VCaP (cell line): Measurements from ENCODE around the gene LANCL3.
"Not testable (repeated sequence)": the region's sequence is repeated elsewhere in the genome, so short reads cannot be mapped to it uniquely, and the experiment has no call there.

Source experiments
- H3K27ac ChIP-seq: fragments of 450-650 bp; 2 replicates; pipeline ENCODE4 v1.5.1; 2017
- TF ChIP-seq, protein P1 (sequence below): fragments of 450-650 bp; conservative IDR thresholded peaks from 2 replicates; pipeline ENCODE4 v1.5.1; 2017; ENCODE audit warnings: mild to moderate bottlenecking, moderate library complexity

LANCL3 gene

DNA sequence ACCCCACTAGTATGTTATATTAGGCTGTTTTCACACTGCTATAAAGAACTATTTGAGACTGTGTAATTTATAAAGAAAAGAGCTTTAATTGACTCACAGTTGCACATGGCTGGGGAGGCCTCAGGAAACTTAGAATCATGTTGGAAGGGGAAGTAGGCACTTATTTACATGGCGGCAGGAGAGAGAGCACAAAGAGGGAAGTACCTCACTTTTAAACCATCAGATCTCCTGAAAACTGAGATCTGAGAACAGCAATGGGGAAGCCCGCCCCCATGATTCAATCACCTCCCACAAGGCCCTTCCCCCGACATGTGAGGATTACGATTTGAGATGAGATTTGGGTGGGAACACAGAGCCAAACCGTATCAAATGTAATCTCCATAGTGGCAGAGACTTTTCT is 68.7 kb downstream of the LANCL3 start:
- TF ChIP-seq, protein P1, sequence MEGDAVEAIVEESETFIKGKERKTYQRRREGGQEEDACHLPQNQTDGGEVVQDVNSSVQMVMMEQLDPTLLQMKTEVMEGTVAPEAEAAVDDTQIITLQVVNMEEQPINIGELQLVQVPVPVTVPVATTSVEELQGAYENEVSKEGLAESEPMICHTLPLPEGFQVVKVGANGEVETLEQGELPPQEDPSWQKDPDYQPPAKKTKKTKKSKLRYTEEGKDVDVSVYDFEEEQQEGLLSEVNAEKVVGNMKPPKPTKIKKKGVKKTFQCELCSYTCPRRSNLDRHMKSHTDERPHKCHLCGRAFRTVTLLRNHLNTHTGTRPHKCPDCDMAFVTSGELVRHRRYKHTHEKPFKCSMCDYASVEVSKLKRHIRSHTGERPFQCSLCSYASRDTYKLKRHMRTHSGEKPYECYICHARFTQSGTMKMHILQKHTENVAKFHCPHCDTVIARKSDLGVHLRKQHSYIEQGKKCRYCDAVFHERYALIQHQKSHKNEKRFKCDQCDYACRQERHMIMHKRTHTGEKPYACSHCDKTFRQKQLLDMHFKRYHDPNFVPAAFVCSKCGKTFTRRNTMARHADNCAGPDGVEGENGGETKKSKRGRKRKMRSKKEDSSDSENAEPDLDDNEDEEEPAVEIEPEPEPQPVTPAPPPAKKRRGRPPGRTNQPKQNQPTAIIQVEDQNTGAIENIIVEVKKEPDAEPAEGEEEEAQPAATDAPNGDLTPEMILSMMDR = no peak
- H3K27ac ChIP-seq = no peak overlapping the region

DNA sequence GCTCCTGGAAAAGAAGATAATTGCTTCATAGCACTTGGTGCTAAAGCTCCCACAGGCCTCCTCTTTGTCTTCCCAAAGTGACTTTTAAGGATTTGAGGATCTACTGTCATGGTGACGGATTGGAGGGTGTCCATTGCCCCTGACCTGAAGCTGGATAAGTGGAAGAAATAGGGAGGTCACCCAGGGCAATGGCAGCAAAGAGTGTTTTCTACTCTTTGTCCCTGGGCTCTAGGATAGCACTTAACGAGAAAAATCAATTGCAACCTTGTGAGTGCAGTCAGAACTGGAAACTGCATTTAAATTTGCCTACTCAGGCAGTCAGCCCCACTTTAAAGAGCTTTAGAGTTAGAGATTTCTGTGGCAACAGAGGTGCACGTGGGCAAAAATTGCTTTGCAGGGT is 70.4 kb downstream of the LANCL3 start:
- TF ChIP-seq, protein P1 = no peak
- no peak overlapping the region for H3K27ac ChIP-seq

DNA sequence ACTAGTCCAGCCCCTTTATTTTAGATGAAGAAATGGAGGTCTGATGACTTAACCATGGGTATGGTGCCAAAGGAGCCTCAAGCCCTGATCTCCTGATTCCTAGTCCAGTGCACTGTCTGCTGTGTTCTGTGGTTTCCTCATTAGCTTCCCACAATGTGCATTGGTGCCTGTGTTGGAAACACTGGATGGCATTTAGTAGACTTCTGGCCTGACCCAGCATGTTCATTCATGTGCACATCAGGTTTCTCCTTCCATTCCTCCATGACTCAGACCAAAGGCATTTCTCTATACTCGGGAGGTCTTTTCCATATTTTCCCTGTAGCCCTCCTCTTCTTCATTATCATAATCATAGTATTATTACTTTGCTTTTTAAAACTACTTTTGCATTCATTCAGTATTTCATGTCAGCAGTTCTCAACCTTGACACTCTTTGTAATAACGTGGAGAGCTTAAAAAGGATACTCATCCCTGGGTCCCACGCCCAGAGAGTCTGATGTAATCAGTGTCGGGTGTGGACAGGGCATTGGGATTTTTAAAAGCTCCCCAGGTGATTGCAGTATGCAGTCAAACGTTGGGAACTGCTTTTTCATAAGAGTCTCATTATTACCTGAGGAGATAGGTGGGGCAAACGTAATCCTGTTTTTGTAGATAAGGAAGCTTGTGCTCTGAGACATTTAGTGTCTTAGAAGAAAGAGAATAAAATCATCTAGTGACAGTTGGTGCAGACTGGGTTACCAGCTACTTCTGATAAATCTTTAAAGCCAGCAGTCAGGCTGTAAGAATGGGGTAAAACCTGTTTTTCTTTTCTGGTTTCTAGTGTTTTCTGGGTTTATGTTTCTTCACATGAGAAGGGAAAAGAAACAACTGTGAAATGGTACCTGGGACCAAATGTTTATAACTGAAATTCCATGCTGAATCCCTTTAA is 73.2 kb downstream of the LANCL3 start:
- TF ChIP-seq, protein P1 = no peak
- no peak overlapping the region for H3K27ac ChIP-seq

DNA sequence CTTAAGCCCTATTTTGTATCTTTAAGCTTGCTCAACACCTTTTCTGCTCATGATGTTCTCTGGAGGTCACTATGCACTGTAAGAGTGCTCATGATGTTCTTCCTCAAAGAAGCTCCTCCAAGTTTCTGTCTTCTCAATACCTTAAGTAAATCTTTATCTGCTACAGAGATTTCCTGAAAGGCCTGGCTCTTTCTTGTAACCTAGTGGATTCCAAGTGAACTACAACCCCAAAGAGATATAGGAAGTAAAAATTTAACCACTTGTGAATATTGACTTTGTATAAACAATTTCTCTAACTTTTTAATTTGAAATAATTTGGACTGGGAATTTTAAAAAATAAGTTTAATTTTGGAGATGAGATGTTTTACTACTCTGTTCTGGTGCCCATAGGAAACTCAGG is 74.8 kb downstream of the LANCL3 start:
- TF ChIP-seq, protein P1 = no peak
- no peak overlapping the region for H3K27ac ChIP-seq

DNA sequence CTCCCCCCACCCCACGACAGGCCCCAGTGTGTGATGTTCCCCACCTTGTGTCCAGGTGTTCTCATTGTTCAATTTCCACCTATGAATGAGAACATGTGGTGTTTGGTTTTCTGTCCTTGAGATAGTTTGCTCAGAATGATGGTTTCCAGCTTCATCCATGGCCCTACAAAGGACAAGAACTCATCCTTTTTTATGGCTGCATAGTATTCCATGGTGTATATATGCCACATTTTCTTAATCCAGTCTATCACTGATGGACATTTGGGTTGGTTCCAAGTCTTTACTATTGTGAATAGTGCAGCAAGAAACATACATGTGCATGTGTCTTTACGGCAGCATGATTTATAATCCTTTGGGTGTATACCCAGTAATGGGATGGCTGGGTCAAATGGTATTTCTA is 79.4 kb downstream of the LANCL3 start:
- not testable (repeated sequence) for H3K27ac ChIP-seq

DNA sequence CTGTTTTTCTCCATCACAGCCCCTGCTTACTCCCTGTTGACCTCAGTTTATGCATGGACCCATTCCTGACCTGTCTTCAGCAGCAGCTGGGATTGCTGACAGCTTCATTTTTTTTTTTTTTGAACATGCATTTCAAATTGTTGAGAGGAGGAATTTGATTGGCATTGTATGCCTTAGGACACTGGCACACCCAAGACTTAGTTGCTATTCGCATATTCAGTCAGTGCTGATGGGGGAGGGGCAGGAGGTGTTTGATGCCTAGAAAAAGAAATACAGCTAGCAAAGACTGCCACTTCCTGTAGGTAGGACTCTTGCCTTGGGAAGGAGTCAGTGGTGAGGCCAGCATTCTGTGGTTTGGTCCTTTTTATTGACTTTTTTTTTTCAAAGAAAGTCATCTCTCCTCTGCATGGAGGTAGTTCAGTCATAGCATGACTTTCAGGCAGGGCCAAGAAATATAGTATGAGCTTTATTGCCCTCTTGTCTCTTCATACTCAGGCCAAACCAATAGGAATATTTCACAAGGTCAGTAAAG is 80.5 kb downstream of the LANCL3 start:
- H3K27ac ChIP-seq = no peak overlapping the region
- TF ChIP-seq, protein P1 = no peak

DNA sequence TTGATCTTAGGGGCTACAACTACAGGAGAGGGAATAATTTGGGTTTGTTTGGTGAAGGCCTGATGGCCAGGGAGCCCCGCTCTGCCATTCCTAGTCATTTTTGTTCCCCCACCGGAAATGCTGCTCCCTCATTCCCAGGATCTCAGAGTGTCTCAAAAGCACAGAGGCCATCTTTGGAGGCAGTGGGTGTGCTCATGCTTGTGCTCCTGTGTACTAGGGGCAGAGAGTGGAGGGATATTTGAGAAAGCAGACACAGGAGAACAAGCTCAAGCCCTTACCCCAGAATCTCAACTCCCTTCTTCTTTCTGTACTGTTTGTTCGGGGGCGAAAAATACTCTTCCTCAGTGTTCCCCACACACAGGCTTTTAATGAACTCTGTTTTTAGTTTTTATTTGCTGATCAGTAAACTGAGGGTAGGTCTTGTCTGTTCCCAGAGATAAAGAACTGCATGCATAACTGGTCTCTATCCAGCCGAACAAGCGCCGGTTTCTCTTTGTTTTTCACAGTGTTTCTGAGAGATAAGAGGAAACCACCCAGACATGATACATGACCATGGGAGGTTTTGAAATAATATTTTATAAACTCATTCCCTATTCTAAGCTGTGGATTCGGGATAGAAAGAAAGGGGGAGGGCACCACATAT is 81.2 kb downstream of the LANCL3 start:
- TF ChIP-seq, protein P1 = no peak
- H3K27ac ChIP-seq = no peak overlapping the region; the same call in 1 of the 2 replicates
